ENCODE results near the gene TTLL13. TPM values are rescaled to one million over a fixed set of nuclear protein-coding genes. Genes with fewer than 3 reads are reported as not detected.

The TTLL13 gene
- polyA plus RNA-seq, 1 of the 3 experiments (the other 2 are of a cell fraction): 0.03 TPM

- Histone ChIP-seq H3K4me2 (no peak overlapping the region), H3K4me3 (ENCODE audit: low read depth in 2 of 2, low read length in 1 of 2) (no peak overlapping the region), H3F3A (replicated peaks; ENCODE audit: insufficient read depth) (no peaks in the 10 kb centered on the region), H3K4me1 (ENCODE audit: control insufficient read depth in 1 of 2, insufficient read depth in 2 of 2, low read depth in 1 of 2, low read length in 1 of 2) (peaks cover 0 to 3% of the 10 kb centered on the region in 2 experiments; a peak in 1 of 4 replicates), H3K27me3 (ENCODE audit: insufficient read depth) (no peaks in the 10 kb centered on the region), H4K20me1 (ENCODE audit: insufficient read depth) (no peaks in the 10 kb centered on the region), H3K36me3 (replicated peaks in 1 of 2; ENCODE audit: control insufficient read depth in 1 of 2, insufficient read depth in 2 of 2, low read length in 1 of 2) (no peaks in the 10 kb centered on the region), H2AFZ (ENCODE audit: low read depth) (no peak overlapping the region), H3K9ac (no peak overlapping the region), H3K9me3 (no peaks in the 10 kb centered on the region), H3K27ac (ENCODE audit: low read depth in 2 of 2, low read length in 1 of 2) (no peak overlapping the region), H3K79me2 (ENCODE audit: insufficient read depth) (no peaks in the 10 kb centered on the region), H3K9me2 (no peaks in the 10 kb centered on the region)
- DNase-seq: no peak
- CTCF ChIA-PET: interaction anchor here (1.2 to 1.6 kb wide), 3 partner anchors 9 to 194 kb away, joined by 3 to 8 read pairs (median 4); no protein-coding TSS in a partner anchor
- POLR2A ChIA-PET: no interaction called here
- TF ChIP-seq EP300 (IDR thresholded peaks at IDR 0.05; ENCODE audit: borderline replicate concordance in 1 of 2, low read depth in 1 of 2, low read length in 1 of 2) (no peak), TAF1 (IDR thresholded peaks at IDR 0.05; ENCODE audit: borderline replicate concordance, low read depth, low read length) (no peak), PBX3 (IDR thresholded peaks at IDR 0.05) (no peak), ELF1 (IDR thresholded peaks at IDR 0.05) (no peak), RCOR1 (IDR thresholded peaks at IDR 0.05; ENCODE audit: low read length) (no peak), NFIC (IDR thresholded peaks at IDR 0.05; ENCODE audit: borderline replicate concordance) (no peak), TCF12 (IDR thresholded peaks at IDR 0.05) (no peak), USF1 (IDR thresholded peaks at IDR 0.05; ENCODE audit: borderline replicate concordance, low read depth) (no peak), NRF1 (IDR thresholded peaks at IDR 0.05; ENCODE audit: low read depth, low read length) (no peak), TEAD4 (IDR thresholded peaks at IDR 0.05; ENCODE audit: borderline replicate concordance, insufficient read depth) (no peak)
- TF ChIP-seq, protein P1, sequence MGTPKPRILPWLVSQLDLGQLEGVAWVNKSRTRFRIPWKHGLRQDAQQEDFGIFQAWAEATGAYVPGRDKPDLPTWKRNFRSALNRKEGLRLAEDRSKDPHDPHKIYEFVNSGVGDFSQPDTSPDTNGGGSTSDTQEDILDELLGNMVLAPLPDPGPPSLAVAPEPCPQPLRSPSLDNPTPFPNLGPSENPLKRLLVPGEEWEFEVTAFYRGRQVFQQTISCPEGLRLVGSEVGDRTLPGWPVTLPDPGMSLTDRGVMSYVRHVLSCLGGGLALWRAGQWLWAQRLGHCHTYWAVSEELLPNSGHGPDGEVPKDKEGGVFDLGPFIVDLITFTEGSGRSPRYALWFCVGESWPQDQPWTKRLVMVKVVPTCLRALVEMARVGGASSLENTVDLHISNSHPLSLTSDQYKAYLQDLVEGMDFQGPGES (IDR thresholded peaks at IDR 0.05; ENCODE audit: low read depth, low read length): no peak
- 95% methylated on average over 6 of the region's 6 CpGs for WGBS (ENCODE audit: low lambda C conversion rate)
Observed at GRCh38 chr15:90287946-90288345, 38.6 kb downstream of the TTLL13 start.

DNA sequence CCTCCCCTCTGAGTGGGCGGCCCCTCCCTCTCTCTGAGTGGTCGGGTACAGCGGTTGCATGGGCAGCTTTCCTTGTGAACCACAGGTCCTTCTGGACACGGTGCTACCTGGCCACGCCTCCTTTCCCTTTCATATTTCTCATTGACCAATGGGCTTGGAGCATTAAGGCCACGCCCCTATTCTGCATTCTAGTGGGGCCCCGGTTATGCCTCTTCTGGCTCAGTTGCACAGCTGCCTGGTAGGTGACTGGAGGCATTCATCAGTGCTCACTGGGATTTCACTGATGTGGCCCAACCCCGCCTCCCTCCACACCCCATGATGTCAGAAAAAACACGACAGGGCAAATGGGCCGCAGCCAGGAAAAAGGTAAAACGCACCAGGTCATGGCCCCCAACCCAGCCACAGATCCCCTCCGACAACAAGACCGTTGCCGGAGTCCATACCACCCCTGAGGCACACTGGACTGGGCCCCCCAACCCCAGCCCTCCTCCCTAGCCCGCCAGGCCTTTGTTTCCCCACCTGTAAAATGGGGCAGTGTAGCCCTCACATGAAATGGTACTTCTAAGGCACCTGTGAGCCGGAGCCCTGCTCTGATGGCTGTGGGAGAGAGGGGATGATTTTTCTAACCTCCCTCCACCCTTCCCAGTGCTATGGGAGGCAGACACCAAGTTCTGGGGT, 42.5 kb downstream of the TTLL13 start:
- TF ChIP-seq USF2 (IDR thresholded peaks at IDR 0.05; ENCODE audit: borderline replicate concordance, low read depth, low read length) (no peak), RFX5 (IDR thresholded peaks at IDR 0.05; ENCODE audit: low read length) (no peak)
- Histone ChIP-seq H3F3A (replicated peaks; ENCODE audit: insufficient read depth) (peaks cover 5% of the 10 kb centered on the region), H3K9me2 (no peaks in the 10 kb centered on the region), H3K27ac (ENCODE audit: low read depth in 2 of 2, low read length in 1 of 2) (no peak overlapping the region), H3K4me2 (no peak overlapping the region), H3K4me3 (ENCODE audit: low read depth in 2 of 2, low read length in 1 of 2) (no peak overlapping the region), H3K79me2 (ENCODE audit: insufficient read depth) (no peaks in the 10 kb centered on the region), H3K27me3 (ENCODE audit: insufficient read depth) (no peaks in the 10 kb centered on the region), H2AFZ (ENCODE audit: low read depth) (no peak overlapping the region), H3K9me3 (no peaks in the 10 kb centered on the region), H3K36me3 (replicated peaks in 1 of 2; ENCODE audit: control insufficient read depth in 1 of 2, insufficient read depth in 2 of 2, low read length in 1 of 2) (no peaks in the 10 kb centered on the region), H4K20me1 (ENCODE audit: insufficient read depth) (no peaks in the 10 kb centered on the region), H3K4me1 (ENCODE audit: control insufficient read depth in 1 of 2, insufficient read depth in 2 of 2, low read depth in 1 of 2, low read length in 1 of 2) (peaks cover 0 to 3% of the 10 kb centered on the region in 2 experiments; a peak in 1 of 4 replicates), H3K9ac (no peak overlapping the region)
- POLR2A ChIA-PET: no interaction called here
- CTCF ChIA-PET: interaction anchor here (0.7 to 3.4 kb wide), 6 partner anchors 9 to 191 kb away, joined by 3 to 13 read pairs (median 4); no protein-coding TSS in a partner anchor
- 75% methylated on average over 16 of the region's 16 CpGs for WGBS (ENCODE audit: low lambda C conversion rate)
- peak; percentile 57 for DNase-seq
